ENCODE data around the gene LRRC31.

- TF ChIP-seq CEBPB (IDR thresholded peaks at IDR 0.05) (no peak), EP300 (IDR thresholded peaks at IDR 0.05; ENCODE audit: borderline replicate concordance) (no peak), REST (IDR thresholded peaks at IDR 0.05; ENCODE audit: low read depth) (no peak), RAD21 (IDR thresholded peaks at IDR 0.05; ENCODE audit: low read depth) (no peak), CREB1 (IDR thresholded peaks at IDR 0.05; ENCODE audit: low read depth) (no peak), TAF1 (IDR thresholded peaks at IDR 0.05; ENCODE audit: low read depth) (no peak), NFIC (IDR thresholded peaks at IDR 0.05) (no peak)
These were observed 55.8 kb downstream of the LRRC31 start for GRCh38 chr3:169813757-169814517.

Measured in Ishikawa (cell line).